ENCODE data around the gene PPWD1.
A peak's percentile ranks its signal among the peaks of the same experiment; 100 is the strongest.

The PPWD1 gene

GRCh38 chr5:65624025-65624570 is 61.0 kb downstream of the PPWD1 start, which contains the start of gene TRIM23:
Gene TRIM23 (minus strand): TSS chr5:65624333. CDS start chr5:65624274, 59 bp downstream.
- peak; percentile 88 for DNase-seq

- DNase-seq, result peak; percentile 74
These were observed 61.8 kb downstream of the PPWD1 start, which contains the start of the genes SHLD3 and TRAPPC13 for GRCh38 chr5:65624571-65625555. Gene SHLD3 (plus strand): TSS chr5:65625027. CDS start chr5:65629588, 4,561 bp downstream. Gene TRAPPC13 (plus strand): TSS chr5:65625027. CDS start chr5:65625061, 34 bp downstream.

DNA sequence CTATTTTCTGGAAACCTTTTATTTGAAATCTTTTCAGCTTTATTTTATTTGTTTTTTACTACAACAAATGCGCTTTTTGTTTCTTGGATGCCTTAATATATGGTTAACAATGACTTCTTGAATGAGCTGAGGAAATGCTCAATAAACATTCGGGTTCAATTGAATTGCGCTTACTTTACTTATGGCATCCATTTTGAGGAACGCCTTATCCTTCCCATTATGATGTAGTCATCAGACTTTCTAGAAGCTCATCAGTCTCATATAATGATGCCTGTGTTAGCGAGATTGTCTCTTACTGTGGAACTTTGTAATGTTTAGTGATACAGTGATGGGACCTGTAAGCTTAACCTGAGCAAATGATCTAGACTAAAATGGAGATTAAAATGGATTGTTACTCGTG is 62.6 kb downstream of the PPWD1 start:
- no peak for DNase-seq

DNA sequence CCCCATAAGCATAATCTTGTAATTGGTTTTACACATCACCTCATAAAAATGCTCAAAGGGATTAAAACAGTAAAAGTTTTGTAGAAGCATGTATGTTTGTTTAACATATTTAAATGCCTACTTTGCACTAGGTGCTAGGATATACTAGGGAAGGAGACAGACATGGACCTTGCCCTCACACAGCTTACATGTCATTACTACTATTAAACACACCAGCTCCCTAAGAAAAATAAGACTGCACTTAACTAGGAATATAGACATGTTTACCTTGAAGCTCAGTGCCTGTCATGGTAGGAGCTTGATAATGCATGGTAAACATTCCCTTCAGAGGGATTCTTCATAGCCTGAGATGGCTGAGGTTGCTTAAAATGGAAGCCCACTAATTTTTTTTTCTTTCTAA is 67.9 kb downstream of the PPWD1 start:
- DNase-seq, result no peak

All from activated CD4-positive, CD25-positive, alpha-beta regulatory T cell treated with anti-CD3 and anti-CD28 coated beads, Interleukin-2, amount 50 U/mL, for 72 hours (primary cell).